H9 (cell line): Measurements from ENCODE around the gene ZNF286A. TPM values are rescaled to one million over a fixed set of nuclear protein-coding genes. Genes with fewer than 3 reads are reported as not detected.

Experiments used
- DNase-seq: peaks from one replicate; pipeline ENCODE4 v3.0.0-alpha.2; 2017
- H2AFZ ChIP-seq: one replicate; pipeline ENCODE4 v1.6.1; 2013; ENCODE audit warnings: mild to moderate bottlenecking, low read length, control low read depth, moderate library complexity
- H2AK5ac ChIP-seq: 2 replicates; pipeline ENCODE4 v1.6.1; 2013; ENCODE audit warnings: low read length, control low read depth, mixed read lengths; ENCODE audit not compliant: insufficient read length
- H2BK120ac ChIP-seq: one replicate; pipeline ENCODE4 v1.6.1; 2013; ENCODE audit warnings: low read depth, mild to moderate bottlenecking, low read length, control low read depth, inconsistent platforms; ENCODE audit not compliant: poor library complexity, severe bottlenecking
- H2BK12ac ChIP-seq: 2 replicates; pipeline ENCODE4 v1.6.1; 2013; ENCODE audit warnings: low read length, control low read depth, mixed read lengths, low read depth; ENCODE audit not compliant: insufficient read length
- H2BK15ac ChIP-seq: 2 replicates; pipeline ENCODE4 v1.6.1; 2013; ENCODE audit warnings: low read depth, low read length, control low read depth
- H2BK20ac ChIP-seq: one replicate; pipeline ENCODE4 v1.6.1; 2013; ENCODE audit warnings: low read depth, mild to moderate bottlenecking, low read length, control low read depth, inconsistent platforms; ENCODE audit not compliant: poor library complexity, severe bottlenecking
- H2BK5ac ChIP-seq: 2 replicates; pipeline ENCODE4 v1.6.1; 2013; ENCODE audit warnings: low read length, control low read depth, mixed read lengths; ENCODE audit not compliant: insufficient read length
- H3K14ac ChIP-seq: 2 replicates; pipeline ENCODE4 v1.6.1; 2013; ENCODE audit warnings: low read length, control low read depth; ENCODE audit not compliant: insufficient read depth
- H3K18ac ChIP-seq: 2 replicates; pipeline ENCODE4 v1.6.1; 2013; ENCODE audit warnings: low read depth, mild to moderate bottlenecking, mixed read lengths, low read length, control low read depth; ENCODE audit not compliant: insufficient read length
- H3K23ac ChIP-seq: 2 replicates; pipeline ENCODE4 v1.6.1; 2013; ENCODE audit warnings: low read length, control low read depth, mixed read lengths, low read depth; ENCODE audit not compliant: insufficient read length
- H3K23me2 ChIP-seq: 2 replicates; pipeline ENCODE4 v1.6.1; 2013; ENCODE audit warnings: low read depth, mild to moderate bottlenecking, mixed read lengths, low read length, control low read depth; ENCODE audit not compliant: insufficient read length, poor library complexity, severe bottlenecking
- H3K27ac ChIP-seq: 2 replicates; pipeline ENCODE4 v1.5.1; 2013; ENCODE audit warnings: low read length, control low read depth, mixed read lengths, low read depth; ENCODE audit not compliant: insufficient read length
- H3K27me3 ChIP-seq: 2 replicates; pipeline ENCODE4 v1.6.1; 2013; ENCODE audit warnings: low read length, control low read depth, inconsistent platforms; ENCODE audit not compliant: insufficient read depth
- H3K4ac ChIP-seq: 2 replicates; pipeline ENCODE4 v1.6.1; 2013; ENCODE audit warnings: low read depth, mild to moderate bottlenecking, control low read depth, inconsistent platforms, low read length, moderate library complexity
- H3K4me1 ChIP-seq: 2 replicates; pipeline ENCODE4 v1.6.1; 2013; ENCODE audit warnings: low read length, control low read depth, inconsistent platforms; ENCODE audit not compliant: insufficient read depth
- H3K4me2 ChIP-seq: 2 replicates; pipeline ENCODE4 v1.6.1; 2013; ENCODE audit warnings: low read length, control low read depth, mixed read lengths; ENCODE audit not compliant: insufficient read length, insufficient read depth
- H3K56ac ChIP-seq: 2 replicates; pipeline ENCODE4 v1.6.1; 2013; ENCODE audit warnings: low read depth, mild to moderate bottlenecking, mixed read lengths, low read length, control low read depth; ENCODE audit not compliant: insufficient read length
- H3K79me1 ChIP-seq: 2 replicates; pipeline ENCODE4 v1.6.1; 2013; ENCODE audit warnings: low read depth, mild to moderate bottlenecking, moderate library complexity, low read length, control low read depth, inconsistent platforms; ENCODE audit not compliant: insufficient read depth, poor library complexity, severe bottlenecking
- H3K79me2 ChIP-seq: 2 replicates; pipeline ENCODE4 v1.6.1; 2013; ENCODE audit warnings: low read length, control low read depth, inconsistent platforms; ENCODE audit not compliant: insufficient read depth
- H3K9ac ChIP-seq: 2 replicates; pipeline ENCODE4 v1.6.1; 2013; ENCODE audit warnings: low read length, control low read depth, mixed read lengths; ENCODE audit not compliant: insufficient read length; ENCODE audit errors: extremely low read depth
- H3K9me3 ChIP-seq: one replicate; pipeline ENCODE4 v1.6.1; 2013; ENCODE audit warnings: low read depth, low read length, inconsistent platforms; ENCODE audit not compliant: control insufficient read depth
- H3T11ph ChIP-seq: one replicate; pipeline ENCODE4 v1.6.1; 2013; ENCODE audit warnings: mild to moderate bottlenecking, low read length, control low read depth, inconsistent platforms
- H4K20me1 ChIP-seq: one replicate; pipeline ENCODE4 v1.6.1; 2013; ENCODE audit not compliant: control insufficient read depth, insufficient read length, insufficient read depth
- H4K5ac ChIP-seq: 2 replicates; pipeline ENCODE4 v1.6.1; 2013; ENCODE audit warnings: low read depth, mild to moderate bottlenecking, mixed read lengths, low read length, control low read depth; ENCODE audit not compliant: insufficient read length
- H4K8ac ChIP-seq: replicated peaks from 2 replicates; pipeline ENCODE4 v1.6.1; 2013; ENCODE audit warnings: low read length, control low read depth, mixed read lengths, low read depth; ENCODE audit not compliant: insufficient read length
- H4K91ac ChIP-seq: 2 replicates; pipeline ENCODE4 v1.6.1; 2013; ENCODE audit warnings: low read depth, mild to moderate bottlenecking, moderate library complexity, mixed read lengths, low read length, control low read depth; ENCODE audit not compliant: insufficient read length
- H3K27ac Mint-ChIP-seq, 3 experiments: 2 replicates in 2 of 3; 3 replicates in 1 of 3; pipeline ENCODE4 v1.8.0; 2020 to 2021; ENCODE audit warnings: mixed read lengths in 3 of 3, mild to moderate bottlenecking in 1 of 3, moderate library complexity in 1 of 3
- H3K27me3 Mint-ChIP-seq: 2 replicates; pipeline ENCODE4 v1.8.0; 2021; ENCODE audit warnings: low read depth, mild to moderate bottlenecking, moderate library complexity, mixed read lengths
- H3K36me3 Mint-ChIP-seq, 3 experiments: 2 replicates in 2 of 3; 3 replicates in 1 of 3; pipeline ENCODE4 v1.8.0; 2020 to 2021; ENCODE audit warnings: low read depth in 3 of 3, mixed read lengths in 3 of 3; ENCODE audit not compliant: insufficient read depth in 1 of 3
- H3K4me1 Mint-ChIP-seq, 2 experiments: 2 replicates each; pipeline ENCODE4 v1.8.0; 2020; ENCODE audit warnings: mixed read lengths in 2 of 2
- H3K4me3 Mint-ChIP-seq, 2 experiments: 2 replicates in 1 of 2; 3 replicates in 1 of 2; pipeline ENCODE4 v1.8.0; 2020 to 2021; ENCODE audit warnings: mild to moderate bottlenecking in 2 of 2, mixed read lengths in 2 of 2, moderate library complexity in 1 of 2
- H3K9me3 Mint-ChIP-seq, 2 experiments: 2 replicates in 1 of 2; 3 replicates in 1 of 2; pipeline ENCODE4 v1.8.0; 2020; ENCODE audit warnings: mild to moderate bottlenecking in 2 of 2, mixed read lengths in 2 of 2, moderate library complexity in 1 of 2
- WGBS: extraction: QIAGEN DNeasy Blood & Tissue Kit; methylation state at CpG from one replicate; pipeline ENCODE4 v1.1.7; 2013; ENCODE audit warnings: missing lambda C conversion rate, low lambda C conversion rate, mixed read lengths; ENCODE audit not compliant: insufficient read length; ENCODE audit errors: extremely low coverage; 5-methylcytosine and 5-hydroxymethylcytosine counted together
- total RNA-seq: library from RNA; stranded (reverse); gene quantifications from 2 replicates; pipeline ENCODE4 v1.2.1, GENCODE V29; 2021
- TF ChIP-seq, protein P1 (sequence below): fragments of 200-600 bp; sonication (generic); conservative IDR thresholded peaks from 3 replicates; pipeline ENCODE4 v1.8.0; 2021; ENCODE audit warnings: antibody characterized with exemption, mild to moderate bottlenecking

ZNF286A gene
- total RNA-seq, 1 experiment from 2014 or later = 101 TPM

GRCh38 chr17:15744074-15744676, 44.6 kb downstream of the ZNF286A start:
- Histone ChIP-seq H2BK120ac (no peak overlapping the region), H4K5ac (no peak overlapping the region), H4K91ac (no peak overlapping the region), H2AK5ac (no peak overlapping the region), H3K4ac (no peak overlapping the region), H3K18ac (no peak overlapping the region), H2BK20ac (no peak overlapping the region), H2BK12ac (no peak overlapping the region), H3K9me3 (no peaks in the 10 kb centered on the region), H4K8ac (no peak overlapping the region), H2BK5ac (no peak overlapping the region), H3K27ac (no peak overlapping the region), H3K79me1 (no peaks in the 10 kb centered on the region), H4K20me1 (no peaks in the 10 kb centered on the region), H3K56ac (no peak overlapping the region), H3K23me2 (no peaks in the 10 kb centered on the region), H3K9ac (no peak overlapping the region), H3K4me2 (no peak overlapping the region), H3K23ac (no peak overlapping the region), H2BK15ac (no peak overlapping the region), H3K4me1 (no peaks in the 10 kb centered on the region), H3T11ph (no peak overlapping the region), H3K27me3 (no peaks in the 10 kb centered on the region), H3K14ac (peak overlapping the region; percentile 39; the same call in 1 of the 2 replicates), H3K79me2 (no peaks in the 10 kb centered on the region), H2AFZ (no peak overlapping the region)
- Mint-ChIP-seq H3K27me3 (peaks cover 2% of the 10 kb centered on the region), H3K9me3 (peaks cover 0 to 5% of the 10 kb centered on the region in 2 experiments; a peak in 2 of 5 replicates), H3K4me3 (no peak overlapping the region), H3K27ac (peak overlapping the region in 1 of 3 experiments; percentile 55; a peak in 1 of 7 replicates), H3K4me1 (no peaks in the 10 kb centered on the region), H3K36me3 (no peaks in the 10 kb centered on the region; a peak in 1 of 7 replicates)
- TF ChIP-seq, protein P1, sequence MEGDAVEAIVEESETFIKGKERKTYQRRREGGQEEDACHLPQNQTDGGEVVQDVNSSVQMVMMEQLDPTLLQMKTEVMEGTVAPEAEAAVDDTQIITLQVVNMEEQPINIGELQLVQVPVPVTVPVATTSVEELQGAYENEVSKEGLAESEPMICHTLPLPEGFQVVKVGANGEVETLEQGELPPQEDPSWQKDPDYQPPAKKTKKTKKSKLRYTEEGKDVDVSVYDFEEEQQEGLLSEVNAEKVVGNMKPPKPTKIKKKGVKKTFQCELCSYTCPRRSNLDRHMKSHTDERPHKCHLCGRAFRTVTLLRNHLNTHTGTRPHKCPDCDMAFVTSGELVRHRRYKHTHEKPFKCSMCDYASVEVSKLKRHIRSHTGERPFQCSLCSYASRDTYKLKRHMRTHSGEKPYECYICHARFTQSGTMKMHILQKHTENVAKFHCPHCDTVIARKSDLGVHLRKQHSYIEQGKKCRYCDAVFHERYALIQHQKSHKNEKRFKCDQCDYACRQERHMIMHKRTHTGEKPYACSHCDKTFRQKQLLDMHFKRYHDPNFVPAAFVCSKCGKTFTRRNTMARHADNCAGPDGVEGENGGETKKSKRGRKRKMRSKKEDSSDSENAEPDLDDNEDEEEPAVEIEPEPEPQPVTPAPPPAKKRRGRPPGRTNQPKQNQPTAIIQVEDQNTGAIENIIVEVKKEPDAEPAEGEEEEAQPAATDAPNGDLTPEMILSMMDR = no peak
- WGBS = no CpG with 5 or more reads among the region's 7 CpGs
- no peak for DNase-seq
